PC-9 (cell line): ENCODE data around the gene IFI44. TPM values are rescaled to one million over a fixed set of nuclear protein-coding genes. Genes with fewer than 3 reads are reported as not detected.

Source experiments
- BruUV-seq: library from RNA; stranded (reverse); fragments of 400-500 nt; replicated peaks from 2 replicates; lab custom pipeline; 2021; lab: Mats Ljungman, UMichigan
- CTCF ChIA-PET: fragments of 300-600 bp; sonication (Branson Sonifier 250); formaldehyde crosslinking; loops from one replicate; lab custom pipeline; 2022; ENCODE audit warnings: antibody characterized with exemption; lab: Charles Lee
- POLR2A ChIA-PET: fragments of 300-600 bp; sonication (Branson Sonifier 250); formaldehyde crosslinking; loops from one replicate; lab custom pipeline; 2022; ENCODE audit warnings: antibody characterized with exemption; ENCODE audit not compliant: unreplicated experiment; lab: Charles Lee
- DNase-seq, 2 experiments: peaks; one replicate each; pipeline versions ENCODE4 v3.0.0 to v3.0.0-alpha.2; 2015 to 2022; ENCODE audit warnings: mixed read lengths in 1 of 2
- H2AFZ ChIP-seq: fragments of 200-600 bp; sonication (generic); 2 replicates; pipeline ENCODE4 v1.8.1; 2017; ENCODE audit warnings: antibody characterized with exemption
- H3F3A ChIP-seq: fragments of 200-600 bp; sonication (generic); 2 replicates; pipeline ENCODE4 v1.8.1; 2017; ENCODE audit warnings: antibody characterized with exemption, mild to moderate bottlenecking, low read depth; ENCODE audit not compliant: insufficient read depth
- H3K27ac ChIP-seq: fragments of 200-600 bp; sonication (generic); 2 replicates; pipeline ENCODE4 v1.6.1; 2016; ENCODE audit warnings: mixed run types
- H3K27me3 ChIP-seq: fragments of 200-600 bp; sonication (generic); 2 replicates; pipeline ENCODE4 v1.6.1; 2016; ENCODE audit warnings: low read depth, mixed run types; ENCODE audit not compliant: insufficient read depth
- H3K36me3 ChIP-seq: fragments of 200-600 bp; sonication (generic); 2 replicates; pipeline ENCODE4 v1.6.1; 2016; ENCODE audit warnings: low read depth, mixed run types
- H3K4me1 ChIP-seq: fragments of 200-600 bp; sonication (generic); replicated peaks from 2 replicates; pipeline ENCODE4 v1.6.1; 2016; ENCODE audit warnings: mixed run types; ENCODE audit not compliant: insufficient read depth
- H3K4me2 ChIP-seq: fragments of 200-600 bp; sonication (generic); 2 replicates; pipeline ENCODE4 v1.6.1; 2017; ENCODE audit warnings: mixed run types
- H3K4me3 ChIP-seq: fragments of 200-600 bp; sonication (generic); 2 replicates; pipeline ENCODE4 v1.6.1; 2016; ENCODE audit warnings: mixed run types
- H3K79me2 ChIP-seq: fragments of 200-600 bp; sonication (generic); 2 replicates; pipeline ENCODE4 v1.6.1; 2017; ENCODE audit warnings: low read depth, mixed run types
- H3K9me2 ChIP-seq: fragments of 200-600 bp; sonication (generic); 2 replicates; pipeline ENCODE4 v1.8.1; 2017; ENCODE audit warnings: mild to moderate bottlenecking; ENCODE audit not compliant: insufficient read depth
- H3K9me3 ChIP-seq: fragments of 200-600 bp; sonication (generic); 2 replicates; pipeline ENCODE4 v1.8.1; 2016; ENCODE audit warnings: low read depth; ENCODE audit not compliant: insufficient read depth
- H4K20me1 ChIP-seq: fragments of 200-600 bp; sonication (generic); 2 replicates; pipeline ENCODE4 v1.8.1; 2017; ENCODE audit not compliant: insufficient read depth
- CTCF ChIP-seq: fragments of 200-600 bp; sonication (generic); conservative IDR thresholded peaks from 2 replicates; pipeline ENCODE4 v1.6.1; 2017; ENCODE audit warnings: mixed run types, antibody characterized with exemption, mild to moderate bottlenecking, moderate library complexity
- EZH2 ChIP-seq: fragments of 200-600 bp; sonication (generic); IDR thresholded peaks from 2 replicates; pipeline ENCODE4 v1.8.0; 2017; ENCODE audit warnings: antibody characterized with exemption, low read depth
- intact Hi-C: fragments of 100-400 bp; cut with micrococcal nuclease; formaldehyde crosslinking; loops from one replicate; pipeline ENCODE4 v1.10.0; 2022; ENCODE audit not compliant: unreplicated experiment
- total RNA-seq: library from RNA; stranded (reverse); gene quantifications from 2 replicates; pipeline ENCODE4 v1.2.3, GENCODE V29; 2021

IFI44 gene
- total RNA-seq, 1 experiment from 2014 or later: 4.8 TPM

DNA sequence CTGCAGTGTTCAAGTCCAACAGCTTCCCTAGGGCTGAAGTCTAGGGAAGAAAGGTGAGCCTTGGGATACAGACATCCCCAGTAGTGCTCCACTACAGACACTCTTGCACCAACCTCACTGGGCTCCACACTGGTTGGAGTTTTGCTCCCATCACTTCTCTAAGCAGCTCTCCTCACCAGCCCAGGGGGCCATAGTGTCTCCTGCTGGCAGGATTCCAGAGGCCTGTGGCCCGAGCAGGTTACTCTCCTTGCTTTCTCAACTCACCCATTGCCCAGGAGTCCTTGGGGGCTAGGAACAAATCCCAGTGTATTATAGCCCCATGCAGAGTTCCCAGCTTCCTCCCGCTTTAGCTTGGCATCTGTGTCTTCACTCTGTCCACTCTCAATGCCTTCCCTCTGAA lies 52.8 kb downstream of the IFI44 start:
- intact Hi-C loops: no loop called here
- H3K9me2 ChIP-seq: no peaks in the 10 kb centered on the region; the same call in 1 of the 2 replicates
- H3K9me3 ChIP-seq: peaks cover 8% of the 10 kb centered on the region; the same call in 1 of the 2 replicates
- H3K36me3 ChIP-seq: no peaks in the 10 kb centered on the region
- no TSS peak for BruUV-seq
- TF ChIP-seq EZH2: no peak
- no peak for TF ChIP-seq CTCF
- H3K27ac ChIP-seq: no peak overlapping the region
- H2AFZ ChIP-seq: no peak overlapping the region
- no peak overlapping the region for H3K4me3 ChIP-seq
- H3K4me2 ChIP-seq: no peak overlapping the region
- H3K79me2 ChIP-seq: no peaks in the 10 kb centered on the region
- CTCF ChIA-PET: no interaction called here
- H3K4me1 ChIP-seq: no peaks in the 10 kb centered on the region
- POLR2A ChIA-PET: no interaction called here
- DNase-seq: no peak
- H3K27me3 ChIP-seq: no peaks in the 10 kb centered on the region
- no peaks in the 10 kb centered on the region for H4K20me1 ChIP-seq
- H3F3A ChIP-seq: no peaks in the 10 kb centered on the region

DNA sequence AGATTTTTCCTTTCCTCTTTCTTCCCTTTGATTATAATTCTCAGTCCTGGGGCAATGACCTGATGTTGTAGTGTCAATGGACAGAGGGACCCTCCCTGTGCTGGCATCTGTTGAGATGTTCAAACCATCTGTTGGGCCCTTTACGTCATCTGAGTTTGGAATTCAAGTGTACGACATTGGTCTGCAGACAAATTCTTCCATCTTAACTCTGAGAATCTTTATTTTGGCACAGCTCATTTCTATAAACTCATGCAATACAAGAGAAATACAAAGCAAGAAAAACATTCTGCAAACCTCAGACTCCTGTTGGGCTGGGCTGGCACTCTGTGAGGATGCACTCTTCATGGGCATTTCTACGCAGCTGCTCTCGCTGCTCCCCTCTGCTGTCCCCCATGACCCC lies 54.2 kb downstream of the IFI44 start:
- Histone ChIP-seq H3K27me3 (no peaks in the 10 kb centered on the region), H3K9me2 (no peaks in the 10 kb centered on the region; the same call in 1 of the 2 replicates), H3K79me2 (no peaks in the 10 kb centered on the region), H3K4me3 (no peak overlapping the region), H3K27ac (no peak overlapping the region), H2AFZ (no peak overlapping the region), H4K20me1 (no peaks in the 10 kb centered on the region), H3K4me2 (no peak overlapping the region), H3K4me1 (no peaks in the 10 kb centered on the region), H3F3A (no peaks in the 10 kb centered on the region), H3K9me3 (peaks cover 8% of the 10 kb centered on the region; the same call in 1 of the 2 replicates), H3K36me3 (no peaks in the 10 kb centered on the region)
- CTCF ChIA-PET: no interaction called here
- BruUV-seq: no TSS peak
- no peak for TF ChIP-seq CTCF
- no peak for TF ChIP-seq EZH2
- POLR2A ChIA-PET: no interaction called here
- DNase-seq: no peak
- intact Hi-C loops: no loop called here

DNA sequence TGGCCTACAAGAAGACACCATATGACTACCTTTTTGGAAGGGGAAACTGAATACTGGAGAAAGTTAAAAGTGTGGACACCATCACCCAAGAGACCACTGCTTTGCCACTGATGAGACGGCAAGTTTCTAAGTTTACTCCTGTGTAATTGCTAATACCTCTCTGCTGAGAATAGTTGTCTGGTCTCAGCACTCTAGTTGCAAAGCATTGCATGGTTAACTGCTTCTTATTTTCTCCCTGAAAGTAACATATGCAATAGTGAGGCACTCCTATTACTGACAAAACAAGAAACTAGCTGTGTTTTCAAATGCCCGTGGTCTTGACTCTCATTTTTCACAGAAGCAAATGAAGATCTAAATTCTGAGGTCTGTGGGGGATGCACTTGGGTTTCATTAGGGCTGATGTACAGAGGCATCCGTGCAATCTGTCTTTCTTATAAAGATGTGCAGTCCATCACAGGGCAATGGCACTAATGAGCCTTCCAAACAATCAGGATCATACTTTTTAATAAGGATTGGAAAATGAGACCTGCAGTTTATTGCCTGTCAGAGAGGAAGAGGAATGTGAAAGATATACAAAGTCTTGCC lies 62.9 kb downstream of the IFI44 start:
- TF ChIP-seq CTCF (no peak), EZH2 (no peak)
- Histone ChIP-seq H2AFZ (no peak overlapping the region), H4K20me1 (no peaks in the 10 kb centered on the region), H3F3A (no peaks in the 10 kb centered on the region), H3K9me3 (no peaks in the 10 kb centered on the region), H3K27ac (no peak overlapping the region), H3K27me3 (no peaks in the 10 kb centered on the region), H3K4me3 (no peak overlapping the region), H3K4me2 (no peak overlapping the region), H3K36me3 (no peaks in the 10 kb centered on the region), H3K9me2 (no peaks in the 10 kb centered on the region), H3K4me1 (no peaks in the 10 kb centered on the region), H3K79me2 (no peaks in the 10 kb centered on the region)
- intact Hi-C loops: no loop called here
- ChIA-PET POLR2A (no interaction called here), CTCF (no interaction called here)
- no TSS peak for BruUV-seq
- no peak for DNase-seq
